GM12878 (cell line): ENCODE data around the gene CYSRT1. TPM values are rescaled to one million over a fixed set of nuclear protein-coding genes. Genes with fewer than 3 reads are reported as not detected.

Experiments used
- ATAC-seq: fragments of 200-7000 bp; cut with Tn5 transposase; 3 replicates; pipeline ENCODE4 v1.9.1; 2020; ENCODE audit warnings: mild to moderate bottlenecking, moderate library complexity
- BruUV-seq: library from RNA; stranded (reverse); fragments of 400-500 nt; replicated peaks from 2 replicates; lab custom pipeline; 2021; lab: Mats Ljungman, UMichigan
- CTCF ChIA-PET: fragments of 300-600 bp; sonication (Branson Sonifier 250); formaldehyde crosslinking; extraction: SDS; loops from one replicate; lab custom pipeline; 2021; ENCODE audit warnings: inconsistent platforms; lab: Yijun Ruan, JAX
- POLR2A ChIA-PET: fragments of 350-600 bp; formaldehyde crosslinking; extraction: SDS; loops from one replicate; lab custom pipeline; 2021; ENCODE audit warnings: inconsistent platforms; lab: Charles Lee
- RAD21 ChIA-PET: fragments of 300-600 bp; sonication (Branson Sonifier 250); formaldehyde crosslinking; loops from one replicate; lab custom pipeline; 2023; ENCODE audit warnings: antibody characterized with exemption; ENCODE audit not compliant: unreplicated experiment; lab: Charles Lee
- SMC1A ChIA-PET: fragments of 300-600 bp; sonication (Branson Sonifier 250); formaldehyde crosslinking; loops from one replicate; lab custom pipeline; 2023; ENCODE audit not compliant: unreplicated experiment, uncharacterized antibody; lab: Charles Lee
- DNase-seq: peaks from one replicate; pipeline ENCODE4 v3.0.0-alpha.2; 2011; ENCODE audit warnings: low read depth, low spot score
- FAIRE-seq: peaks from 3 replicates; lab custom pipeline; 2011; peaks lifted over from hg19 to GRCh38; lab: Jason Lieb, UNC
- H2AFZ ChIP-seq: 2 replicates; pipeline ENCODE4 v1.6.0; 2011; ENCODE audit warnings: low read depth, low read length, control low read depth; ENCODE audit not compliant: control insufficient read depth
- H3K27ac ChIP-seq: 2 replicates; pipeline ENCODE4 v1.5.1; 2011; ENCODE audit warnings: control low read depth; ENCODE audit not compliant: control insufficient read depth, insufficient read depth
- H3K27me3 ChIP-seq, 2 experiments: replicated peaks in 1 of 2; 2 replicates each; pipeline versions ENCODE4 v1.6.0 to v1.6.1; 2011; ENCODE audit warnings: low read length in 1 of 2; ENCODE audit not compliant: control insufficient read depth in 2 of 2, insufficient read depth in 2 of 2
- H3K36me3 ChIP-seq, 2 experiments: 2 replicates each; pipeline ENCODE4 v1.5.1; 2011; ENCODE audit warnings: low read length in 1 of 2; ENCODE audit not compliant: control insufficient read depth in 2 of 2, insufficient read depth in 2 of 2
- H3K4me1 ChIP-seq: 2 replicates; pipeline ENCODE4 v1.6.1; 2011; ENCODE audit warnings: mild to moderate bottlenecking, low read length, moderate library complexity, mixed read lengths; ENCODE audit not compliant: control insufficient read depth, insufficient read depth
- H3K4me2 ChIP-seq: 2 replicates; pipeline ENCODE4 v1.6.0; 2011; ENCODE audit warnings: control low read depth; ENCODE audit not compliant: control insufficient read depth, insufficient read depth
- H3K4me3 ChIP-seq: fragments of 200-600 bp; sonication (generic); 2 replicates; pipeline ENCODE4 v1.5.1; 2016
- H3K79me2 ChIP-seq: 2 replicates; pipeline ENCODE4 v1.6.0; 2011; ENCODE audit warnings: low read length; ENCODE audit not compliant: control insufficient read depth, insufficient read depth
- H3K9ac ChIP-seq: 2 replicates; pipeline ENCODE4 v1.8.0; 2011; ENCODE audit warnings: low read length, control low read depth, mixed read lengths; ENCODE audit not compliant: control insufficient read depth, insufficient read depth
- H3K9me3 ChIP-seq: replicated peaks from 3 replicates; pipeline ENCODE4 v1.5.1; 2011; ENCODE audit warnings: mild to moderate bottlenecking, low read length; ENCODE audit not compliant: control insufficient read depth, insufficient read depth
- H4K20me1 ChIP-seq: 2 replicates; pipeline ENCODE4 v1.6.0; 2011; ENCODE audit not compliant: control insufficient read depth, insufficient read depth
- BACH1 ChIP-seq: fragments of 450-650 bp; IDR thresholded peaks from 2 replicates; pipeline ENCODE4 v1.6.1; 2017; ENCODE audit warnings: mild to moderate bottlenecking, borderline replicate concordance
- BRCA1 ChIP-seq: IDR thresholded peaks from 2 replicates; pipeline ENCODE4 v1.6.1; 2011; ENCODE audit warnings: low read depth, low read length, improper control_type of control experiment
- DPF2 ChIP-seq: fragments of 450-650 bp; IDR thresholded peaks from 2 replicates; pipeline ENCODE4 v1.6.1; 2017; ENCODE audit warnings: mild to moderate bottlenecking
- NFYB ChIP-seq: IDR thresholded peaks from 2 replicates; pipeline ENCODE4 v1.6.1; 2011; ENCODE audit warnings: low read depth, mild to moderate bottlenecking, low read length, improper control_type of control experiment, moderate library complexity; ENCODE audit not compliant: insufficient read depth
- NR2F1 ChIP-seq: fragments of 450-650 bp; conservative IDR thresholded peaks from 2 replicates; pipeline ENCODE4 v1.6.1; 2017; ENCODE audit warnings: mild to moderate bottlenecking
- RUNX3 ChIP-seq: IDR thresholded peaks from 2 replicates; pipeline ENCODE4 v1.6.1; 2012; ENCODE audit warnings: low read length, inconsistent platforms
- TBL1XR1 ChIP-seq: IDR thresholded peaks from 2 replicates; pipeline ENCODE4 v1.6.1; 2012; ENCODE audit warnings: low read depth, low read length, improper control_type of control experiment
- TCF7 ChIP-seq: IDR thresholded peaks from 2 replicates; pipeline ENCODE4 v1.6.1; 2014; ENCODE audit warnings: antibody characterized with exemption, borderline replicate concordance
- ZNF592 ChIP-seq: fragments of 450-650 bp; IDR thresholded peaks from 2 replicates; pipeline ENCODE4 v1.6.1; 2017; ENCODE audit warnings: mild to moderate bottlenecking, moderate library complexity
- WGBS: methylation state at CpG from one replicate; pipeline ENCODE4 v1.1.6; 2016; ENCODE audit warnings: low lambda C conversion rate; ENCODE audit not compliant: insufficient replicate concordance, insufficient coverage; ENCODE audit errors: missing lambda C conversion rate; 5-methylcytosine and 5-hydroxymethylcytosine counted together
- in situ Hi-C: fragments of 300-500 bp; cut with MboI; formaldehyde crosslinking; loops from 9 replicates; pipeline ENCODE4 v1.14.3; 2018; ENCODE audit warnings: mixed read lengths
- intact Hi-C: fragments of 100-400 bp; cut with micrococcal nuclease; formaldehyde crosslinking; loops from one replicate; pipeline ENCODE4 v1.14.2; 2022; ENCODE audit not compliant: unreplicated experiment
- polyA plus RNA-seq, 11 experiments: library from polyadenylated mRNA; depleted of rRNA in 4 of 11; unstranded in 6 of 11; stranded (reverse) in 5 of 11; fragments of >200 nt; fragmentation: Nextera tagmentation in 4 of 11; fragmentation: Illumina TruSeq in 1 of 11; extraction: Ambion mirVana in 4 of 11; extraction: Trizol in 1 of 11; gene quantifications; 1 replicate in 1 of 11; 2 replicates in 10 of 11; pipeline versions ENCODE4 v1.2.1 to v1.2.3, GENCODE V29; 2011 to 2016; ENCODE audit warnings: inconsistent platforms in 2 of 11, missing spikeins in 2 of 11, low read depth in 1 of 11
- total RNA-seq, 4 experiments: library from RNA; depleted of rRNA in 3 of 4; stranded (reverse); fragments of >200 nt in 3 of 4; fragmentation: Illumina TruSeq in 1 of 4; extraction: Trizol in 1 of 4; gene quantifications; 2 replicates each; pipeline versions ENCODE4 v1.2.1 to v1.2.3, GENCODE V29; 2013 to 2021

The CYSRT1 gene
- total and polyA plus RNA-seq, 10 of the 15 experiments (the other 5 are each of a cell fraction or from before 2014, with no cell fraction given) = 0.24 to 3.6 (median 0.97) TPM; not detected in 1

- CTCF ChIA-PET = no interaction called here
- 63% methylated on average over 6 of the region's 6 CpGs for WGBS
These were observed 22.9 kb downstream of the CYSRT1 start for GRCh38 chr9:137247916-137248175.

More at GRCh38 chr9:137247916-137248175, 22.9 kb downstream of the CYSRT1 start:
- BruUV-seq = no TSS peak
- H3K9ac ChIP-seq = no peak overlapping the region
- no peak for ATAC-seq
- DNase-seq = no peak
- peaks cover 8% of the 10 kb centered on the region for H3K79me2 ChIP-seq
- peaks cover 15% of the 10 kb centered on the region for H3K4me1 ChIP-seq
- H3K4me3 ChIP-seq = no peak overlapping the region
- ChIA-PET RAD21 (no interaction called here), SMC1A (no interaction called here), POLR2A (interaction anchor here (0.6 kb wide), 1 partner anchor 15 kb away, joined by 3 read pairs; no protein-coding TSS in a partner anchor)
- in situ Hi-C loops (no loop called here), intact Hi-C loops (no loop called here)
- TF ChIP-seq ZNF592 (no peak), NR2F1 (no peak), RUNX3 (no peak), TCF7 (no peak), NFYB (no peak), BRCA1 (no peak), TBL1XR1 (no peak), DPF2 (no peak), BACH1 (no peak)
- H3K36me3 ChIP-seq = peaks cover 6 to 7% of the 10 kb centered on the region in 2 experiments
- no peaks in the 10 kb centered on the region for H4K20me1 ChIP-seq
- no peak overlapping the region for H2AFZ ChIP-seq
- H3K27ac ChIP-seq = no peak overlapping the region
- H3K27me3 ChIP-seq = no peaks in the 10 kb centered on the region
- no peak for FAIRE-seq
- no peaks in the 10 kb centered on the region for H3K9me3 ChIP-seq
- H3K4me2 ChIP-seq = no peak overlapping the region
